ENCODE data around the gene XKR3.

DNA sequence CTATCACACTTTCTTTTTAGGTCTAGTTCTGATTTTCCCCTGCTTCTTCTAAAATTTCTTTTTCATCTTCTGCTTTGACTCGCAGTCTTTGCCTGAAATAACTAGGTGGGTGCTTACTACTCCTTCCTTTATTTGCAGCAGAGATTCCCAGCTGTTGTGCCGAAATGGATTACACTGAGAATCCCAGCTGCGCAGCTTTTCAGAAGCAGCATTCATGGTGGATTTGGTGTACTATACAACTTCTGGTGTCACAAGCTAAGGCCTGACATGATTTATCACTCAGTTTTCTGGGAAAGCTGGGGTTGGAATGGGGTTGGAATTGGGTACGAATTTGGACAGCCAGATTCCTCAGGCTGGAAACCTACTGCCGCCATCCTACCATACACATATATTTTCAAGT lies 6.0 kb upstream of the XKR3 start:
- TF ChIP-seq, protein P1, sequence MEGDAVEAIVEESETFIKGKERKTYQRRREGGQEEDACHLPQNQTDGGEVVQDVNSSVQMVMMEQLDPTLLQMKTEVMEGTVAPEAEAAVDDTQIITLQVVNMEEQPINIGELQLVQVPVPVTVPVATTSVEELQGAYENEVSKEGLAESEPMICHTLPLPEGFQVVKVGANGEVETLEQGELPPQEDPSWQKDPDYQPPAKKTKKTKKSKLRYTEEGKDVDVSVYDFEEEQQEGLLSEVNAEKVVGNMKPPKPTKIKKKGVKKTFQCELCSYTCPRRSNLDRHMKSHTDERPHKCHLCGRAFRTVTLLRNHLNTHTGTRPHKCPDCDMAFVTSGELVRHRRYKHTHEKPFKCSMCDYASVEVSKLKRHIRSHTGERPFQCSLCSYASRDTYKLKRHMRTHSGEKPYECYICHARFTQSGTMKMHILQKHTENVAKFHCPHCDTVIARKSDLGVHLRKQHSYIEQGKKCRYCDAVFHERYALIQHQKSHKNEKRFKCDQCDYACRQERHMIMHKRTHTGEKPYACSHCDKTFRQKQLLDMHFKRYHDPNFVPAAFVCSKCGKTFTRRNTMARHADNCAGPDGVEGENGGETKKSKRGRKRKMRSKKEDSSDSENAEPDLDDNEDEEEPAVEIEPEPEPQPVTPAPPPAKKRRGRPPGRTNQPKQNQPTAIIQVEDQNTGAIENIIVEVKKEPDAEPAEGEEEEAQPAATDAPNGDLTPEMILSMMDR (IDR thresholded peaks at IDR 0.05): no peak
- TF ChIP-seq POLR2A (IDR thresholded peaks at IDR 0.05): no peak
